Prostate gland (tissue), 2 donors: ENCODE results near the gene CTNNA3. TPM values are rescaled to one million over a fixed set of nuclear protein-coding genes. Genes with fewer than 3 reads are reported as not detected.
"Not testable (repeated sequence)": the region's sequence is repeated elsewhere in the genome, so short reads cannot be mapped to it uniquely, and the experiment has no call there.

ENCODE experiments used
- DNase-seq: peaks from one replicate; pipeline ENCODE4 v3.0.0-alpha.2; 2019; ENCODE audit warnings: low spot score
- H3K27ac ChIP-seq, 2 donors: fragments of 200-600 bp; sonication (generic); 2 replicates each; pipeline ENCODE4 v1.5.1; 2017 to 2019
- H3K27me3 ChIP-seq: fragments of 200-600 bp; sonication (generic); replicated peaks from 2 replicates; pipeline ENCODE4 v1.5.1; 2019; ENCODE audit not compliant: insufficient read depth
- H3K36me3 ChIP-seq, 2 donors: fragments of 200-600 bp; sonication (generic); 1 replicate in 1 of 2; 2 replicates in 1 of 2; pipeline versions ENCODE4 v1.5.1 to v1.8.1; 2017 to 2019
- H3K4me1 ChIP-seq: fragments of 200-600 bp; sonication (generic); replicated peaks from 2 replicates; pipeline ENCODE4 v1.5.1; 2019
- H3K4me3 ChIP-seq, 2 donors: fragments of 200-600 bp; sonication (generic); 2 replicates each; pipeline ENCODE4 v1.5.1; 2017 to 2019
- H3K9me3 ChIP-seq: fragments of 200-600 bp; sonication (generic); 2 replicates; pipeline ENCODE4 v1.5.1; 2017
- POLR2A ChIP-seq: fragments of 450-650 bp; IDR thresholded peaks from one replicate; pipeline ENCODE4 v1.6.1; 2016; ENCODE audit warnings: antibody characterized with exemption, mild to moderate bottlenecking
- POLR2AphosphoS5 ChIP-seq: sonication (generic); formaldehyde crosslinking; IDR thresholded peaks from one replicate; pipeline ENCODE4 v1.6.1; 2017; ENCODE audit warnings: antibody characterized with exemption
- WGBS: methylation state at CpG from one replicate; pipeline ENCODE4 v1.1.5; 2018; 5-methylcytosine and 5-hydroxymethylcytosine counted together
- intact Hi-C: fragments of 100-400 bp; cut with DNase I; formaldehyde crosslinking; loops from one replicate; pipeline ENCODE4 v1.14.2; 2022
- total RNA-seq, 2 donors: library from RNA; depleted of rRNA; stranded (reverse); fragments of >200 nt; gene quantifications; one replicate each; pipeline ENCODE4 v1.1.0, GENCODE V29; 2016
- TF ChIP-seq, protein P1 (sequence below), 4 experiments: fragments of 200-600 bp in 2 of 4; fragments of 450-650 bp in 2 of 4; sonication (generic) in 2 of 4; IDR thresholded peaks; 1 replicate in 3 of 4; 2 replicates in 1 of 4; pipeline ENCODE4 v1.5.1; 2016 to 2019; ENCODE audit warnings: antibody characterized with exemption in 4 of 4, mild to moderate bottlenecking in 2 of 4, moderate library complexity in 2 of 4

Gene CTNNA3
- total RNA-seq, 2 donors from 2014 or later, result 0.27 to 7.2 TPM

DNA sequence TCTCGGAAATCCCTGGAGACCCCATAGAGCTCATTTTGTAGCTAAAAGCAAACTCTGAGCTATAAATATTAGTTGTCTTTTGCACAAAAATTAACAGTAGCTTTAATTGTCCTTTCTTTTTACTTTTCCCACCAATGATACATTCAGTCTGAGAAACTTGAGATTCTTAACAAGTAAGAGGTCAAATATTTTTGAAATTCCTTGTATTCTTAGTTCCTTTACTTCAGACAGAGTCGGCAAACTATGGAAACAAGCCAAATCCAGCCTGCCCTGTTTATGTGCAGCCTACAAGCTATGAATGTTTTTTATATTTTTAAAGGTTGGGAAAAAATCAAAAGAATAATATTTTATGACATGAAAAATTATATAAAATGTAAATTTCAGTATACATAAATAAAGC, 146.6 kb downstream of the CTNNA3 start:
- Histone ChIP-seq H3K27ac (no peak overlapping the region), H3K4me3 (no peak overlapping the region), H3K4me1 (no peaks in the 10 kb centered on the region), H3K9me3 (no peaks in the 10 kb centered on the region), H3K27me3 (no peaks in the 10 kb centered on the region), H3K36me3 (no peaks in the 10 kb centered on the region)
- WGBS, result 21% methylated on average over 2 of the region's 2 CpGs
- no peak for DNase-seq
- intact Hi-C loops, result no loop called here
- TF ChIP-seq, protein P1, sequence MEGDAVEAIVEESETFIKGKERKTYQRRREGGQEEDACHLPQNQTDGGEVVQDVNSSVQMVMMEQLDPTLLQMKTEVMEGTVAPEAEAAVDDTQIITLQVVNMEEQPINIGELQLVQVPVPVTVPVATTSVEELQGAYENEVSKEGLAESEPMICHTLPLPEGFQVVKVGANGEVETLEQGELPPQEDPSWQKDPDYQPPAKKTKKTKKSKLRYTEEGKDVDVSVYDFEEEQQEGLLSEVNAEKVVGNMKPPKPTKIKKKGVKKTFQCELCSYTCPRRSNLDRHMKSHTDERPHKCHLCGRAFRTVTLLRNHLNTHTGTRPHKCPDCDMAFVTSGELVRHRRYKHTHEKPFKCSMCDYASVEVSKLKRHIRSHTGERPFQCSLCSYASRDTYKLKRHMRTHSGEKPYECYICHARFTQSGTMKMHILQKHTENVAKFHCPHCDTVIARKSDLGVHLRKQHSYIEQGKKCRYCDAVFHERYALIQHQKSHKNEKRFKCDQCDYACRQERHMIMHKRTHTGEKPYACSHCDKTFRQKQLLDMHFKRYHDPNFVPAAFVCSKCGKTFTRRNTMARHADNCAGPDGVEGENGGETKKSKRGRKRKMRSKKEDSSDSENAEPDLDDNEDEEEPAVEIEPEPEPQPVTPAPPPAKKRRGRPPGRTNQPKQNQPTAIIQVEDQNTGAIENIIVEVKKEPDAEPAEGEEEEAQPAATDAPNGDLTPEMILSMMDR (IDR thresholded peaks at IDR 0.05), result no peak
- TF ChIP-seq POLR2A (no peak), POLR2AphosphoS5 (no peak)

DNA sequence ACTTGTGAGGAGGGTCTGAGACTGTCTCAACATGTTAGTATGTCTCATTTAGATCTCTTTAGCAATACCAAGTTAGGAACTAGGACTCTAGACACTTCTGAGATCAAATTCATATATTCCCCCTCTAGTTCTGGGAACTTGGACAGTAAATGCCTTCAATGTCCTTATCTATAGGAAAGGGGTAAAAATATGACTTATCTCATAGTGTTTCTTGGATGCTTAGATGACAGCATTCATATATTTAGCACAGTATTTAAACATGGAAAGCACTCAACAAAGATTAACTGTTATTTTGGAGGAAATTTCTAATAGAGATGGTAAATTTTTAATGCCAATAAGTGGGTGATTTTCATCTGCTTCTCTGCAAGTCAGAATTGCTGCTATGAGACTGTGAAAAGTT, 154.6 kb downstream of the CTNNA3 start:
- intact Hi-C loops, result no loop called here
- H3K4me1 ChIP-seq, result no peaks in the 10 kb centered on the region
- TF ChIP-seq, protein P1 (IDR thresholded peaks at IDR 0.05), result no peak
- TF ChIP-seq POLR2A, result no peak
- TF ChIP-seq POLR2AphosphoS5, result no peak

DNA sequence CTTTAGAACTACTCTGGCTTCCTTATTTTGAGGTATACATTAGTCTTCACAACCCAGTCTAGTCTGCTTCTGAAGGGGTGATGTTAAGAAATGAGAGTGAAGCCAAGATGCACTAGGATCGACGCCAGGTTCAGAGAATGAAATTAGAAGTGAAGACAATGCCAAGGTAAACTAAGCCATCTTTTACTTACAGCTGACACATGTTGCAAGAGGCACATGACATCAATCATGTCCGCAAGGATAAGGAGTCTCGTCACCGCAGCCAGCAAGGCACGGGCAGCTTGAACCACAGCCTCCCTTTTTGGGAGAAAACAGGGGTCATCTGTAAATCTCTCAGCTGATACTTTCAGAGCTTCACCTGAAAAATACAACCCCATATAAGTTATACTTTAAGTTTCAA, 156.7 kb downstream of the CTNNA3 start:
- Histone ChIP-seq H3K9me3 (no peaks in the 10 kb centered on the region), H3K36me3 (no peaks in the 10 kb centered on the region), H3K27me3 (no peaks in the 10 kb centered on the region), H3K4me1 (no peaks in the 10 kb centered on the region), H3K27ac (no peak overlapping the region), H3K4me3 (no peak overlapping the region)
- no peak for TF ChIP-seq POLR2AphosphoS5
- TF ChIP-seq, protein P1 (IDR thresholded peaks at IDR 0.05), result no peak
- no peak for TF ChIP-seq POLR2A
- 16% methylated on average over 6 of the region's 6 CpGs for WGBS
- intact Hi-C loops, result no loop called here
- DNase-seq, result no peak

More for the DNA sequence above, 154.6 kb downstream of the CTNNA3 start:
- no peaks in the 10 kb centered on the region for H3K27me3 ChIP-seq
- no peaks in the 10 kb centered on the region for H3K9me3 ChIP-seq
- DNase-seq, result no peak
- no peak overlapping the region for H3K27ac ChIP-seq
- no peak overlapping the region for H3K4me3 ChIP-seq
- no peaks in the 10 kb centered on the region for H3K36me3 ChIP-seq

DNA sequence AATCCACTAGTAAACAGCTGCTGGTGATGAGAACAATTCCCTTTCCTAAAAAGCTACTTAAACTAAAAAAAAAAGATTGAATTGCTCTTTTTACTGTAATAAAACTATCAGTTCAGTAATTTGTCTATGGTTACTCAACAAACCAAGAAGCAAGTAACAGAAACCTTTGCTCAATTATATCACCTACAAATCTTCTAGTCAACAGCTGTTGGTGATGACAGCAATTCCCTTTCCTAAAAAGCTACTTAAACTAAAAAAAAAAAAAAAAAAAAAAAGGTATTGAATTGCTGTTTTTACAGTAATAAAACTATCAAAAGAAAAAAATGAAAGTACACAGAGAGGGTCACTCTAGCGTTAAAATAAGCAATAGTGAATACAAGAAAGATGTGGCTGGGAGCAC, 158.1 kb downstream of the CTNNA3 start:
- Histone ChIP-seq H3K27me3 (no peaks in the 10 kb centered on the region), H3K27ac (no peak overlapping the region), H3K9me3 (no peaks in the 10 kb centered on the region), H3K4me3 (no peak overlapping the region), H3K4me1 (no peaks in the 10 kb centered on the region), H3K36me3 (no peaks in the 10 kb centered on the region)
- intact Hi-C loops, result no loop called here
- DNase-seq, result no peak
- TF ChIP-seq POLR2AphosphoS5 (no peak), POLR2A (no peak)
- TF ChIP-seq, protein P1 (IDR thresholded peaks at IDR 0.05), result no peak
- 35% methylated on average over 1 of the region's 1 CpG for WGBS

DNA sequence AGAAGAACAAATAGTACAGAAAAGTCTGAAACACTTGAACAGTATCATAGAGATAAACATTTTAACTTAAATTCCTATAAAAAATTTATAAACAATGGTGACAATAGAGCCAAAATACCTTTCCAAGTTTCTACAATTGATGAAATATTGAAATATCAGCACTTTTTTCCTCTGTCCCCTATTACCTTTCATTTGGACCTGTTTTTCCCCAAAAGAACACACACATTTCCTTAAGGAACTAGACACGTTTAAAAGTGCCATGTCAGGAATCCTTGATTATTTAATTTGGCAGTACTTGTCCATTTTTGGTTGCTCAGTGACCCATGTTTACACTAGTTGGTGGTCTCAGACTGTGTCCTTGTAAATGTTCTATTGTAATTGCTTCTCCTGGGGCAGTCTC, 162.6 kb downstream of the CTNNA3 start:
- no peaks in the 10 kb centered on the region for H3K27me3 ChIP-seq
- 16% methylated on average over 1 of the region's 1 CpG for WGBS
- intact Hi-C loops, result no loop called here
- H3K4me1 ChIP-seq, result no peaks in the 10 kb centered on the region
- no peak overlapping the region for H3K4me3 ChIP-seq
- no peak for DNase-seq
- H3K9me3 ChIP-seq, result no peaks in the 10 kb centered on the region
- TF ChIP-seq POLR2AphosphoS5 (no peak), POLR2A (no peak)
- TF ChIP-seq, protein P1 (IDR thresholded peaks at IDR 0.05), result no peak
- H3K27ac ChIP-seq, result no peak overlapping the region
- H3K36me3 ChIP-seq, result no peaks in the 10 kb centered on the region

DNA sequence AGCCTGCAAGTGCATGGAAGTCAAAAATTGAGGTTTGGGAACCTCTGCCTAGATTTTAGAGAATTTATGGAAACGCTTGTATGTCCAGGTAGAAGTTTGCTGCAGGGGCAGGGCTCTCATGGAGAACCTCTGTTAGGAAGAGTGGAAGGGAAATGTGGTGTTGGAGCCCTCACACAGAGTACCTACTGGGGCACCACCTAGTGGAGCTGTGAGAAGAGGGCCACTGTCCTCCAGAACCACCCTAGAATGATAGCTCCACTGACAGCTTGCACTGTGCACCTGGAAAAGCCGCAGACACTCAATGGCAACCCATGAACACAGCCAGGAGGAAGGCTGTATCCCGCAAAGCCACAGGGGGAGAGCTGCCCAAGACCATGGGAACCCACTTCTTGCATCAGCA, 165.0 kb downstream of the CTNNA3 start:
- DNase-seq, H3K36me3 ChIP-seq, H3K4me1 ChIP-seq, intact Hi-C loops, H3K27me3 ChIP-seq, H3K27ac ChIP-seq, H3K4me3 ChIP-seq, H3K9me3 ChIP-seq: not testable (repeated sequence)
- 94% methylated on average over 3 of the region's 3 CpGs for WGBS
